PFSK-1 (cell line): ENCODE data around the gene ZNF503.

Experiments
- FOXP2 ChIP-seq: optimal IDR thresholded peaks from 2 replicates; pipeline ENCODE3; 2011; ENCODE audit warnings: borderline replicate concordance, control low read depth, inconsistent platforms; ENCODE audit not compliant: insufficient read depth; ENCODE audit errors: extremely low read length, extremely low read depth
- POLR2AphosphoS5 ChIP-seq: IDR thresholded peaks from 2 replicates; pipeline ENCODE4 v1.6.1; 2012; ENCODE audit warnings: low read depth, mild to moderate bottlenecking, control low read depth, low read length, moderate library complexity
- SIN3A ChIP-seq: IDR thresholded peaks from 2 replicates; pipeline ENCODE4 v1.6.1; 2012; ENCODE audit warnings: mild to moderate bottlenecking, low read length, moderate library complexity, borderline replicate concordance; ENCODE audit not compliant: insufficient read depth
- TAF1 ChIP-seq: IDR thresholded peaks from 2 replicates; pipeline ENCODE4 v1.6.1; 2012; ENCODE audit warnings: low read length, control low read depth, borderline replicate concordance; ENCODE audit not compliant: insufficient read depth
- TF ChIP-seq, protein P1 (sequence below), 2 experiments: IDR thresholded peaks; 2 replicates each; pipeline versions ENCODE4 v1.6.1 to v1.8.0; 2011 to 2012; ENCODE audit warnings: low read depth in 2 of 2, low read length in 2 of 2, control low read depth in 1 of 2, inconsistent platforms in 1 of 2, mild to moderate bottlenecking in 1 of 2, moderate library complexity in 1 of 2; ENCODE audit not compliant: insufficient read depth in 1 of 2

Gene ZNF503

DNA sequence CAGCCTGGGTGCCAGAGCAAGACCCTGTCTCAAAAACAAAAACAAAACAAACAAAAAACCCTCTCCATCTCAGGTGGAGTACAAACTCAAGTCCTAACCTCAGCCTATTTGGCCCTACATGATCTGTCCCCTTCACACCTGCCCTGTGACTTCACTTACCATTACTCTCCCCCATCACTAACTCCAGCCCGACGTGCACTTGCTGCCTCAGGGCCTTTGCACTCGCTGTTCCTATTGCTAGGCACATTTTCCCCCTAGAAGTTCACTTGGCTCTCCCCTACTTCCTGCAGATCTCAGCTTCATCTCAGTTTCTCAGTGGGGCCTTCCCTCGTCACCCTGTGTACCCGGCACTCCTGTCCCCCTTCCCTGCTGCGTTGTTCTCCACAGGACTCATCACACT lies 21.3 kb upstream of the ZNF503 start:
- TF ChIP-seq TAF1: no peak
- no peak for TF ChIP-seq FOXP2
- TF ChIP-seq SIN3A: no peak
- TF ChIP-seq, protein P1, sequence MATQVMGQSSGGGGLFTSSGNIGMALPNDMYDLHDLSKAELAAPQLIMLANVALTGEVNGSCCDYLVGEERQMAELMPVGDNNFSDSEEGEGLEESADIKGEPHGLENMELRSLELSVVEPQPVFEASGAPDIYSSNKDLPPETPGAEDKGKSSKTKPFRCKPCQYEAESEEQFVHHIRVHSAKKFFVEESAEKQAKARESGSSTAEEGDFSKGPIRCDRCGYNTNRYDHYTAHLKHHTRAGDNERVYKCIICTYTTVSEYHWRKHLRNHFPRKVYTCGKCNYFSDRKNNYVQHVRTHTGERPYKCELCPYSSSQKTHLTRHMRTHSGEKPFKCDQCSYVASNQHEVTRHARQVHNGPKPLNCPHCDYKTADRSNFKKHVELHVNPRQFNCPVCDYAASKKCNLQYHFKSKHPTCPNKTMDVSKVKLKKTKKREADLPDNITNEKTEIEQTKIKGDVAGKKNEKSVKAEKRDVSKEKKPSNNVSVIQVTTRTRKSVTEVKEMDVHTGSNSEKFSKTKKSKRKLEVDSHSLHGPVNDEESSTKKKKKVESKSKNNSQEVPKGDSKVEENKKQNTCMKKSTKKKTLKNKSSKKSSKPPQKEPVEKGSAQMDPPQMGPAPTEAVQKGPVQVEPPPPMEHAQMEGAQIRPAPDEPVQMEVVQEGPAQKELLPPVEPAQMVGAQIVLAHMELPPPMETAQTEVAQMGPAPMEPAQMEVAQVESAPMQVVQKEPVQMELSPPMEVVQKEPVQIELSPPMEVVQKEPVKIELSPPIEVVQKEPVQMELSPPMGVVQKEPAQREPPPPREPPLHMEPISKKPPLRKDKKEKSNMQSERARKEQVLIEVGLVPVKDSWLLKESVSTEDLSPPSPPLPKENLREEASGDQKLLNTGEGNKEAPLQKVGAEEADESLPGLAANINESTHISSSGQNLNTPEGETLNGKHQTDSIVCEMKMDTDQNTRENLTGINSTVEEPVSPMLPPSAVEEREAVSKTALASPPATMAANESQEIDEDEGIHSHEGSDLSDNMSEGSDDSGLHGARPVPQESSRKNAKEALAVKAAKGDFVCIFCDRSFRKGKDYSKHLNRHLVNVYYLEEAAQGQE (IDR thresholded peaks at IDR 0.05; ENCODE audit: insufficient read depth in 1 of 2, low read depth in 2 of 2, low read length in 2 of 2): no peak
- no peak for TF ChIP-seq POLR2AphosphoS5

DNA sequence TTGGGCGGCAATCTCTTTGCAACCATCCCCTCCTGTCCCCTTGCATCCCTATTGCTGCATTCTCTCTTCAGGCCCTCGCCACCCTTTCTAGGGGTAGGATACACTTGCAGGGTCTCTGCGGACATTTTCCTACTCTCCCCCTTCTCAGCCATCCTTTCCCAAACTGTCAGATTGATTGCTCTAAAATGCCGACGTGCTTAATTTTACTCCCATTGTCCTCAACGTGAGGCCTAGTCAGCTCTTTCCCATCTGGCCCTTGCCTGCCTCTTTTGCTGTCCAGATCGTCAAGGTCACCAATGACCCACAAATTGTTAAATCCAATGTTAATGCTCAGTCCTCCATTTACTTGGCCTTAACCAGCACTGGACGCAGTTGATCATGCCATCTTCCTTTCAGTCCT lies 17.1 kb upstream of the ZNF503 start:
- TF ChIP-seq FOXP2 (no peak), POLR2AphosphoS5 (no peak)
- TF ChIP-seq, protein P1 (IDR thresholded peaks at IDR 0.05; ENCODE audit: insufficient read depth in 1 of 2, low read depth in 2 of 2, low read length in 2 of 2): no peak

DNA sequence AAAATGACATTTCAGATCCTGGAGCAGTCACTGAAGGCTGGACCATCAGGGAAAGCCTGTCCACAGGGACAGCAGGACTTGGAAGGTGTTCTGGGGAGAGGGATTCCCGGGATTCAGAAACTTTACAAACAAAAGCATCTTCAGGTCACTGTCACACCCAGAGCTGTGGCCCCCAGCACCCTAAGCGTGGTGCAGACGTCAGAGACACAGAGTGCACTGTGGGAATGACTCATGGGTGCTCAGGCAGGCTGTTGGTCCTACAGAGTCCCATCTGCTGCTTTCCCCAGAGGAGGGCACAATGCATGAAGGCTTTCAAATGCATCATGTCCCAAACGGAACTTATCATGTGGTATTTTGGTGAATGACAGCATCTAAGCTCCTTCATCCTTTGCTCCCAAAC lies 16.7 kb upstream of the ZNF503 start:
- no peak for TF ChIP-seq SIN3A
- TF ChIP-seq FOXP2: no peak
- TF ChIP-seq POLR2AphosphoS5: no peak
- TF ChIP-seq TAF1: no peak
- TF ChIP-seq, protein P1 (IDR thresholded peaks at IDR 0.05; ENCODE audit: insufficient read depth in 1 of 2, low read depth in 2 of 2, low read length in 2 of 2): no peak

DNA sequence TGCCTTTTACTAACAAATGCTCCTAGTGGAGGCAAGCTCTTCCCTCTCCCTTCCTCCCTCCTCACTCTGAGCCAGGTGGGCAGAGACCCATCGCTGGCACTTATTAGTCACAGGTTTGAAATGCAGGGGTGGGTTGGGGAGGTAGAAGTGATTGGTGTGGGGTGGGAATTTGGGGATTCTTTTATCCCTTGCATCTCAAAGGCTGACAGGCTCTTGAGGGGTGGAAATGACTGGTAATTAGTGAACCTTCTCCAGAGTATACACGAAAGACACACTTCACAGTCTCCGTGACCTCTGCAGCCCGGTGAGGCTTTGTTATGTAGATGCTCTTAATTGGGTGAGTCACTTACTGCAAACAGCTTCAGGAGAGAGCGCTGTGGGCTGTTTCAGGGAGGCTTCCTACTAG lies 16.0 kb upstream of the ZNF503 start:
- TF ChIP-seq FOXP2 (no peak), POLR2AphosphoS5 (no peak), TAF1 (no peak), SIN3A (no peak)
- TF ChIP-seq, protein P1 (IDR thresholded peaks at IDR 0.05; ENCODE audit: insufficient read depth in 1 of 2, low read depth in 2 of 2, low read length in 2 of 2): no peak

DNA sequence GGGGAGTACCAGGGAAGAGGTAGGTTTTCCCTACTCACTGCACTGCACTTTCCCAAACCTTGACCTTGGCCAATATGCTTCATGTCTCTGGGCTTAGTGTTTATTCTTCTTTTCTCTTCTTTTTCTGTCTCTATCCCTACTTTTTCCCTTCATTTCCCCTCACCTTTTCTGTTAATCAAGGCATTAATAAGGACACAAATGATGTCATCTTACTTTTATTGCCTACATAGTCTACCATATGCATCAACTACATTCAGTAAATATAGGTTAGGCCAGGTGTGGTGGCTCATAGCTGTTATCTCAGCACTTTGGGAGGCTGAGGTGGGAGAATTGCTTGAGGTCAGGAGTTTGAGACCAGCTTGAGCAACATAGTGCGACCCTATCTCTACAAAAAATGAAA lies 13.0 kb upstream of the ZNF503 start:
- no peak for TF ChIP-seq SIN3A
- TF ChIP-seq FOXP2: no peak
- TF ChIP-seq POLR2AphosphoS5: no peak
- TF ChIP-seq, protein P1 (IDR thresholded peaks at IDR 0.05; ENCODE audit: insufficient read depth in 1 of 2, low read depth in 2 of 2, low read length in 2 of 2): no peak
- TF ChIP-seq TAF1: no peak
